Retinal pigment epithelial cell (primary cell): ENCODE results near the gene FOXQ1.

Experiments
- DNase-seq: peaks from one replicate; pipeline ENCODE4 v3.0.0-alpha.2; 2010; ENCODE audit warnings: low read depth
- H3K4me3 ChIP-seq: 2 replicates; pipeline ENCODE4 v1.5.1; 2011; ENCODE audit warnings: mild to moderate bottlenecking, low read length, control low read depth, moderate library complexity
- TF ChIP-seq, protein P1 (sequence below): conservative IDR thresholded peaks from 2 replicates; pipeline ENCODE4 v1.5.1; 2011; ENCODE audit warnings: low read depth, low read length, control low read depth, inconsistent platforms

Gene FOXQ1

DNA sequence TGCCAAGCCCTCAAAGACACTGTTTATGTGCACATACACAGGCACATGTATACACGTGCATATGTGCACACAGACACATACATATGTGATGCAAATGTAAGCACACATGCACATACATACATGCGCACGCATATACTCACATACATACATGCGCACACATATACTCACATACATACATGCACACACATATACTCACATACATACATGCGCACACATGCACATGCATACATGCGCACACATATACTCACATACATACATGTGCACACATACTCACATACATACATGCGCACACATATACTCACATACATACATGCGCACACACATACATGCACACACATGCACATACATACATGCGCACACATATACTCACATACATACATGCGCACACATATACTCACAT, 20.5 kb upstream of the FOXQ1 start:
- no peak for DNase-seq
- H3K4me3 ChIP-seq, result no peak overlapping the region
- TF ChIP-seq, protein P1, sequence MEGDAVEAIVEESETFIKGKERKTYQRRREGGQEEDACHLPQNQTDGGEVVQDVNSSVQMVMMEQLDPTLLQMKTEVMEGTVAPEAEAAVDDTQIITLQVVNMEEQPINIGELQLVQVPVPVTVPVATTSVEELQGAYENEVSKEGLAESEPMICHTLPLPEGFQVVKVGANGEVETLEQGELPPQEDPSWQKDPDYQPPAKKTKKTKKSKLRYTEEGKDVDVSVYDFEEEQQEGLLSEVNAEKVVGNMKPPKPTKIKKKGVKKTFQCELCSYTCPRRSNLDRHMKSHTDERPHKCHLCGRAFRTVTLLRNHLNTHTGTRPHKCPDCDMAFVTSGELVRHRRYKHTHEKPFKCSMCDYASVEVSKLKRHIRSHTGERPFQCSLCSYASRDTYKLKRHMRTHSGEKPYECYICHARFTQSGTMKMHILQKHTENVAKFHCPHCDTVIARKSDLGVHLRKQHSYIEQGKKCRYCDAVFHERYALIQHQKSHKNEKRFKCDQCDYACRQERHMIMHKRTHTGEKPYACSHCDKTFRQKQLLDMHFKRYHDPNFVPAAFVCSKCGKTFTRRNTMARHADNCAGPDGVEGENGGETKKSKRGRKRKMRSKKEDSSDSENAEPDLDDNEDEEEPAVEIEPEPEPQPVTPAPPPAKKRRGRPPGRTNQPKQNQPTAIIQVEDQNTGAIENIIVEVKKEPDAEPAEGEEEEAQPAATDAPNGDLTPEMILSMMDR, result no peak

- DNase-seq, result no peak
- TF ChIP-seq, protein P1, result no peak
- no peak overlapping the region for H3K4me3 ChIP-seq
Measured at GRCh38 chr6:1295420-1295819, 16.5 kb upstream of the FOXQ1 start.

DNA sequence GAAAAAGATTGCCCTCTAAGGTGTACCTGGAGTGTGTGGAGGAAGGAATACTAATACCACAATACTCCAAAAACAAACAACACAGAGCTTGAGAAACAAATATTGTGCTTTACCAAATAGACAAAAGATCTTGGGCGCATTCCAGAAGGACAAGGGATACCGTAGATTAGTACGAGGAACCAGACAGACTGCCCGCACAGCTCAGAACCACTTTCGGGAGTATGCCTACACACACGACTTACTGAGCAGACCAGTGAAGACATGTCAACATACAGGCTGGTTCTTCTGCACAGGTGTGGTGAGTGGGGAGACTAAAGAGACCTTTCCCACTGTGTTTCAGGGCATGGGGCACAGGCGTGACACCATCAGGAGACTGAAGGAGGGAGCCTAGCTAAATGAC, 15.8 kb upstream of the FOXQ1 start:
- no peak for DNase-seq
- TF ChIP-seq, protein P1, result no peak
- no peak overlapping the region for H3K4me3 ChIP-seq

- no peak overlapping the region for H3K4me3 ChIP-seq
- no peak for DNase-seq
- TF ChIP-seq, protein P1, result no peak
Measured at GRCh38 chr6:1296542-1296941, 15.4 kb upstream of the FOXQ1 start.

GRCh38 chr6:1297746-1298145, 14.2 kb upstream of the FOXQ1 start:
- no peak for DNase-seq
- H3K4me3 ChIP-seq, result no peak overlapping the region
- TF ChIP-seq, protein P1, result no peak

DNA sequence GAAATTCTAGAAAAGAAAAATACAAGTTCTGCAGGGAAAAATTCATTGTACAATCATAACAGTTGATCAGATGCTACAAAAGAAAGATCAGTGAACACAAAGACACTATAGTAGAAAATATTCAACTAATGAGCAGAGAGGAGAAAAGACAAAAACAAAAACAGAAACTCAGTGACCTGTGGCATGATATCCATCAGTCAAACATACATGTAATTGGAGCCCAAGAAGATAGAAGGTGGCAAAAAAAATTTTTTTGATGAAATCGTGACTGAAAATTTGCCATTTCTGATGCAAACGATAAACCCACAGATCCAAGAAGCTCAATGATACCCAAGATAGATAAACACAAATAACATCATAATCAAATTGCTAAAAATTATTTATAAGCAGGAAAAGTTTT, 13.1 kb upstream of the FOXQ1 start:
- no peak overlapping the region for H3K4me3 ChIP-seq
- DNase-seq, result no peak
- TF ChIP-seq, protein P1, result no peak

DNA sequence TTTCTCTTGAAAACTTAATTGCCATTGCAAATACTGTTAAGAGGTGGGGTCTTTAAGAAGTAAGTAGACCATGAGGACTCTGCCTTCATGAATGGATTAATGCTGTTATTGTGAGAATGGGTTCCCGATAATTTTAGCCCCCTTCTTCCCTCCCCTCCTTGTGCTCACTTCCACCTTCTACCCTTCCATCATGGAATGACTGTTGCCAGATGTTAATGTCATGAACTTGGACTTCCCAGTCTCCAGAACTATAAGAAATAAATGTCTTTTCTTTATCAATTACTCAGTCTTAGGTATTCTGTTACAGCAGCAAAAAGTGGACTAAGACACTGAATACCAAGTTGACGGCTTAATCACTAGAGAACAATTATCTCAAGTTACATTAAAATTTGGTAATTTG, 5.8 kb upstream of the FOXQ1 start:
- H3K4me3 ChIP-seq, result no peak overlapping the region
- DNase-seq, result no peak
- TF ChIP-seq, protein P1, result no peak
